Neuronal stem cell (in vitro differentiated cells): ENCODE measurements around the gene NAALADL2.
A peak's percentile ranks its signal among the peaks of the same experiment; 100 is the strongest.

ENCODE experiments used
- DNase-seq: peaks from one replicate; pipeline ENCODE4 v3.0.0-alpha.2; 2013; ENCODE audit warnings: low spot score
- H2AFZ ChIP-seq: one replicate; pipeline ENCODE4 v1.6.1; 2013; ENCODE audit warnings: mild to moderate bottlenecking, low read length, inconsistent platforms
- H2AK5ac ChIP-seq: 2 replicates; pipeline ENCODE4 v1.6.1; 2013; ENCODE audit warnings: low read depth, mild to moderate bottlenecking, inconsistent platforms, low read length, moderate library complexity, mixed read lengths
- H2BK120ac ChIP-seq: 2 replicates; pipeline ENCODE4 v1.6.1; 2013; ENCODE audit warnings: low read depth, mild to moderate bottlenecking, inconsistent platforms, low read length, moderate library complexity, mixed read lengths
- H2BK12ac ChIP-seq: one replicate; pipeline ENCODE4 v1.6.1; 2013; ENCODE audit warnings: low read length, inconsistent platforms
- H2BK15ac ChIP-seq: 2 replicates; pipeline ENCODE4 v1.6.1; 2013; ENCODE audit warnings: mild to moderate bottlenecking, low read length, inconsistent platforms, mixed read lengths
- H2BK5ac ChIP-seq: one replicate; pipeline ENCODE4 v1.6.1; 2013; ENCODE audit warnings: inconsistent platforms, mild to moderate bottlenecking, low read length, moderate library complexity
- H3K14ac ChIP-seq: one replicate; pipeline ENCODE4 v1.6.1; 2013; ENCODE audit warnings: low read length, inconsistent platforms
- H3K18ac ChIP-seq: 2 replicates; pipeline ENCODE4 v1.6.1; 2013; ENCODE audit warnings: low read length, inconsistent platforms
- H3K23ac ChIP-seq: 2 replicates; pipeline ENCODE4 v1.6.1; 2013; ENCODE audit warnings: low read depth, mild to moderate bottlenecking, mixed read lengths, low read length, inconsistent platforms; ENCODE audit not compliant: poor library complexity
- H3K27ac ChIP-seq: replicated peaks from 3 replicates; pipeline ENCODE4 v1.5.1; 2013; ENCODE audit warnings: low read length, inconsistent platforms
- H3K27me3 ChIP-seq, 3 experiments: 2 replicates each; pipeline ENCODE4 v1.6.1; 2013; ENCODE audit warnings: low read length in 3 of 3, mild to moderate bottlenecking in 2 of 3, inconsistent platforms in 1 of 3, low read depth in 1 of 3, mixed read lengths in 1 of 3, moderate library complexity in 1 of 3; ENCODE audit not compliant: control insufficient read depth in 3 of 3, insufficient read depth in 3 of 3
- H3K36me3 ChIP-seq, 2 donors: replicated peaks in 1 of 2; 2 replicates each; pipeline ENCODE4 v1.6.1; 2013; ENCODE audit warnings: low read length in 2 of 2; ENCODE audit not compliant: control insufficient read depth in 2 of 2, insufficient read depth in 2 of 2
- H3K4ac ChIP-seq: 2 replicates; pipeline ENCODE4 v1.6.1; 2013; ENCODE audit warnings: inconsistent platforms, mild to moderate bottlenecking, low read length, moderate library complexity
- H3K4me1 ChIP-seq, 2 donors: 1 replicate in 1 of 2; 2 replicates in 1 of 2; pipeline ENCODE4 v1.6.1; 2013; ENCODE audit warnings: low read length in 2 of 2, low read depth in 1 of 2; ENCODE audit not compliant: control insufficient read depth in 2 of 2, insufficient read depth in 1 of 2
- H3K4me2 ChIP-seq: one replicate; pipeline ENCODE4 v1.6.1; 2013; ENCODE audit warnings: mild to moderate bottlenecking, low read length, inconsistent platforms; ENCODE audit not compliant: insufficient read depth, poor library complexity, severe bottlenecking
- H3K4me3 ChIP-seq, 2 donors: 2 replicates each; pipeline ENCODE4 v1.5.1; 2013; ENCODE audit warnings: low read length in 2 of 2, mild to moderate bottlenecking in 2 of 2, inconsistent platforms in 1 of 2, moderate library complexity in 1 of 2
- H3K79me1 ChIP-seq: one replicate; pipeline ENCODE4 v1.6.1; 2013; ENCODE audit warnings: low read depth, mild to moderate bottlenecking, inconsistent platforms, low read length, moderate library complexity
- H3K9ac ChIP-seq: one replicate; pipeline ENCODE4 v1.6.1; 2013; ENCODE audit warnings: mild to moderate bottlenecking, low read depth, low read length, inconsistent platforms; ENCODE audit not compliant: poor library complexity
- H3K9me3 ChIP-seq, 2 donors: replicated peaks in 1 of 2; 2 replicates each; pipeline versions ENCODE3 to v1.6.1; 2013; ENCODE audit warnings: low read length in 2 of 2, mild to moderate bottlenecking in 2 of 2, inconsistent platforms in 1 of 2, low read depth in 1 of 2, mixed read lengths in 1 of 2, moderate library complexity in 1 of 2; ENCODE audit not compliant: control insufficient read depth in 2 of 2, insufficient read depth in 1 of 2
- H4K8ac ChIP-seq: one replicate; pipeline ENCODE4 v1.6.1; 2013; ENCODE audit warnings: low read depth, mild to moderate bottlenecking, inconsistent platforms, low read length, moderate library complexity
- H4K91ac ChIP-seq: one replicate; pipeline ENCODE4 v1.6.1; 2013; ENCODE audit warnings: low read length, low read depth, mild to moderate bottlenecking, inconsistent platforms; ENCODE audit not compliant: poor library complexity
- WGBS, 2 donors: extraction: QIAGEN DNeasy Blood & Tissue Kit; methylation state at CpG; one replicate each; pipeline ENCODE4 v1.1.7; 2013; ENCODE audit warnings: missing lambda C conversion rate in 2 of 2, mixed read lengths in 1 of 2; ENCODE audit not compliant: insufficient read length in 2 of 2, insufficient replicate concordance in 1 of 2; ENCODE audit errors: extremely low coverage in 2 of 2; 5-methylcytosine and 5-hydroxymethylcytosine counted together

Gene NAALADL2

GRCh38 chr3:175620093-175620492 is 761.0 kb downstream of the NAALADL2 start:
- no peak overlapping the region for H4K91ac ChIP-seq
- no peak for DNase-seq
- H3K9ac ChIP-seq = no peak overlapping the region
- no peaks in the 10 kb centered on the region for H3K79me1 ChIP-seq
- no peak overlapping the region for H3K4ac ChIP-seq
- no peak overlapping the region for H3K23ac ChIP-seq
- H2AK5ac ChIP-seq = peak overlapping the region; percentile 52
- no peaks in the 10 kb centered on the region for H3K4me1 ChIP-seq
- no peaks in the 10 kb centered on the region for H3K36me3 ChIP-seq
- no peaks in the 10 kb centered on the region for H3K27me3 ChIP-seq
- H3K14ac ChIP-seq = no peak overlapping the region
- no peak overlapping the region for H2BK5ac ChIP-seq
- H3K27ac ChIP-seq = no peak overlapping the region
- H3K4me2 ChIP-seq = no peak overlapping the region
- peaks cover 0 to 12% of the 10 kb centered on the region in 2 donors for H3K9me3 ChIP-seq
- H2BK15ac ChIP-seq = no peak overlapping the region
- H4K8ac ChIP-seq = no peak overlapping the region
- H3K4me3 ChIP-seq = no peak overlapping the region
- no peak overlapping the region for H2BK120ac ChIP-seq
- no peak overlapping the region for H3K18ac ChIP-seq
- no peak overlapping the region for H2AFZ ChIP-seq
- no CpG with 5 or more reads among the region's 13 CpGs for WGBS, 2 donors
- peak overlapping the region; percentile 30 for H2BK12ac ChIP-seq

GRCh38 chr3:175620532-175620931 is 761.4 kb downstream of the NAALADL2 start:
- no peak overlapping the region for H2BK5ac ChIP-seq
- H3K4me3 ChIP-seq = no peak overlapping the region
- no peak overlapping the region for H2BK15ac ChIP-seq
- H2AFZ ChIP-seq = no peak overlapping the region
- H3K79me1 ChIP-seq = no peaks in the 10 kb centered on the region
- no peak overlapping the region for H3K14ac ChIP-seq
- no peaks in the 10 kb centered on the region for H3K36me3 ChIP-seq
- H2BK12ac ChIP-seq = no peak overlapping the region
- no peak overlapping the region for H2BK120ac ChIP-seq
- H3K23ac ChIP-seq = no peak overlapping the region
- H3K9ac ChIP-seq = no peak overlapping the region
- no CpG with 5 or more reads among the region's 12 CpGs for WGBS, 2 donors
- no peak overlapping the region for H3K4me2 ChIP-seq
- H4K91ac ChIP-seq = no peak overlapping the region
- no peak overlapping the region for H4K8ac ChIP-seq
- H3K27me3 ChIP-seq = no peaks in the 10 kb centered on the region
- no peak overlapping the region for H3K27ac ChIP-seq
- DNase-seq = no peak
- no peak overlapping the region for H3K4ac ChIP-seq
- peaks cover 0 to 12% of the 10 kb centered on the region in 2 donors for H3K9me3 ChIP-seq
- H3K4me1 ChIP-seq = no peaks in the 10 kb centered on the region
- H2AK5ac ChIP-seq = peak overlapping the region; percentile 52
- peak overlapping the region; percentile 11 for H3K18ac ChIP-seq

- Histone ChIP-seq H3K27ac (no peak overlapping the region), H3K18ac (no peak overlapping the region), H2BK15ac (no peak overlapping the region), H4K8ac (no peak overlapping the region), H3K9me3 (peaks cover 0 to 13% of the 10 kb centered on the region in 2 donors), H3K23ac (no peak overlapping the region), H3K27me3 (no peaks in the 10 kb centered on the region), H3K14ac (no peak overlapping the region), H3K4ac (no peak overlapping the region), H3K4me2 (no peak overlapping the region), H3K4me1 (no peaks in the 10 kb centered on the region), H2AFZ (no peak overlapping the region), H4K91ac (no peak overlapping the region), H2AK5ac (no peak overlapping the region), H2BK120ac (no peak overlapping the region), H3K79me1 (no peaks in the 10 kb centered on the region), H3K9ac (no peak overlapping the region), H3K4me3 (no peak overlapping the region), H2BK12ac (no peak overlapping the region), H3K36me3 (no peaks in the 10 kb centered on the region), H2BK5ac (no peak overlapping the region)
- DNase-seq = no peak
- WGBS, 2 donors = no CpG with 5 or more reads among the region's 1 CpG
These were observed 781.8 kb downstream of the NAALADL2 start for GRCh38 chr3:175640958-175641357.

GRCh38 chr3:175646865-175647264 is 787.7 kb downstream of the NAALADL2 start:
- H3K18ac ChIP-seq = no peak overlapping the region
- H4K8ac ChIP-seq = no peak overlapping the region
- H3K4me2 ChIP-seq = no peak overlapping the region
- H3K27ac ChIP-seq = no peak overlapping the region
- H3K36me3 ChIP-seq = no peaks in the 10 kb centered on the region
- no peak overlapping the region for H2BK5ac ChIP-seq
- H3K9me3 ChIP-seq = peaks cover 0 to 4% of the 10 kb centered on the region in 2 donors
- no peak overlapping the region for H3K4ac ChIP-seq
- no peak for DNase-seq
- no peak overlapping the region for H3K14ac ChIP-seq
- H3K27me3 ChIP-seq = no peaks in the 10 kb centered on the region
- H3K9ac ChIP-seq = no peak overlapping the region
- no peak overlapping the region for H2BK12ac ChIP-seq
- no peaks in the 10 kb centered on the region for H3K79me1 ChIP-seq
- H4K91ac ChIP-seq = no peak overlapping the region
- WGBS, 2 donors = no CpG with 5 or more reads among the region's 3 CpGs
- no peak overlapping the region for H2BK120ac ChIP-seq
- H2BK15ac ChIP-seq = no peak overlapping the region
- H3K4me1 ChIP-seq = no peaks in the 10 kb centered on the region
- H3K4me3 ChIP-seq = no peak overlapping the region
- H3K23ac ChIP-seq = no peak overlapping the region
- no peak overlapping the region for H2AK5ac ChIP-seq
- no peak overlapping the region for H2AFZ ChIP-seq
